ENCODE measurements around the gene CHURC1.

Gene CHURC1

DNA sequence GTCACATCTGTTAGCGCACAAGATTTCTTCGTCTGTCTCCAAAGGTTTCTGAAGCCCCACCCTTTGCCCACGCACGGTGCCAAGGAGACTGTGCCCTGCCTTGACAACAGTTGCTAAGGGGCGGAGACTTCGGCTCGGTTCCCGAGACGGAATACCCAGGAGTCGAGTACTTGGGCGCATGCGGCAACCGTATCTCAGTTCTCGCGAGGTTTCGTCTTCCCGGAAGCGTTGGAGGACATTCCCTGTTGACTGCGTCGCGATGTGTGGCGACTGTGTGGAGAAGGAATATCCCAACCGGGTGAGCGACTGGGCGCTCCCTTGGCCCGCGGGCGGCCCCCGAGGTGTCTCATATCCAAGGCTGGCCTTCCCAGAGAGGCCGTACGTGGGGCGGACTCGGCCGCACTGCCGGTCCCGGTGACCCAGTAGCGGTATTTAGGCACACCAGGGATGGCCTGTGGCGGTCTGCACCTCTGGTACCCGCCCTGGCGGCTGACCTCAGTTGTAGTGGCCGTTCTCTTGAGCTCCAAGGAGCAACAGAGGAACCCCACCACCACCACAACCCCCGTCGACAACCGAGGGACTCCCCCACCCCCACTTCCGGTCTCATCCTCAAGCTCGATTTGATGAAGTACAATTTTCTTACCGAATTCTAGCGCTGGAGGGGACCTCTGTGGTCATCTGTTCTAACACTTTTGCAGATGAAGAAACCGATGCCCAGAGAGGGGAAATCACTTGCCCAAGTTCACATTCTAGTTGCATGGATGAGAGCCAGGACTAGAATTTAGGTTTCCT is at the start of gene CHURC1:
Gene CHURC1 (plus strand): TSS at position 219 of the 792 bp plus-strand sequence. CDS start 41 bp downstream, at position 260.
- peak; percentile 100 for DNase-seq

DNA sequence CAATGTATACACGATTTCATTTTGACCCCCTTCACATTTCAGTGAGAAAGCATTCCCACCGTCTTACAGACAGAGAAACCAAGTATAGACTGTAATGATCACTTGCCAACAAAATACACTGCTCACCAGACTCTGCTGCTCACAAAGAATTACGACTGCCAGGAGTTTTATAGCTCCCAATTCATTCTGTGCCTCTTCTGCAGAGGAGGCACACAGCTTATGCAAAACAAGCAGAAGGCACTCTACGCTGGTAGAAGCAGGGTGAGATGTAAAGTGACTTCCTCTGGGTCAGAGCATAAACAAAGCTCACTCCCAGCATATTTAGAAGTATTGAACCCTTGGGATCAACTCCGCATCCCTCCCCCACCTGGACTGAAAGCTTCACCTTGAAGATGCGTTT is 49.1 kb upstream of the CHURC1 start:
- no peak for DNase-seq

DNA sequence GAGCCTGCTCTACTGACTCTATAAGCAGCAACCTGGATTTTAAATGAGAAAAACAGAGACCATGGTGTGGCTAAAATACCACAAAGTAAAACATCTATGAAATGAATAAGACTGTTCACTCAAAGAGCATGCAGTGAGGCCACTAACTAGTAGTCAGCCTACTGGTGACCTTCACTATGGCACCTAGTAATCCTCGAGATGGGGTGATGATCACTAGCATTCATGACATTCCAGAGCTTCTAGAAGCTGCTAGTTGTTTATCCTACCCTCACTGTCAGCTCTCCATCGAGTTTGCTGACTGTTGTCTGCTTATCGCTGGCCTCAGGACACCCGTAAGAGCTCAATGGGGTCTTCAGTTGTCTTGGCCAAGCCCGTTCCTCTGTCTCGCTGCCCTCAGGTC is 48.3 kb upstream of the CHURC1 start:
- DNase-seq, result no peak

DNA sequence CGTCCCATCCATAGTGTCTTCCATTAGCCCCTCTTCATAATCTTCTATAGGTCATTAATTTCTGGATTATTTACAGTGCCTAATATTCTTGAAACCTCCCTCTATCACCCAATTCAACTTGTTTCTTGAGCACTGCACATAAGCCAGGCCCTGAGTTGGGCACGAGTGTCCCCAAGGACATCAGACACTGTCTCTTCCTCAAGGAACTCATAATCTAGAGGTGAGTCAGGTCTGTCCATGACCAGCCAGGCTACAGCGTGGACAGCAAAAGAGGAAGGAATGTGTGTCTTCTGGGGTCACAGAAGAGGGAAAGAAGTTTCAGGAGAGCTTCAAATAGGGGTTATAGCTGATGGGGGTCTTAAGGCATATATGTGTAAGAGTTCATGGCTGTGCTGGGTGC is 47.1 kb upstream of the CHURC1 start:
- no peak for DNase-seq

DNA sequence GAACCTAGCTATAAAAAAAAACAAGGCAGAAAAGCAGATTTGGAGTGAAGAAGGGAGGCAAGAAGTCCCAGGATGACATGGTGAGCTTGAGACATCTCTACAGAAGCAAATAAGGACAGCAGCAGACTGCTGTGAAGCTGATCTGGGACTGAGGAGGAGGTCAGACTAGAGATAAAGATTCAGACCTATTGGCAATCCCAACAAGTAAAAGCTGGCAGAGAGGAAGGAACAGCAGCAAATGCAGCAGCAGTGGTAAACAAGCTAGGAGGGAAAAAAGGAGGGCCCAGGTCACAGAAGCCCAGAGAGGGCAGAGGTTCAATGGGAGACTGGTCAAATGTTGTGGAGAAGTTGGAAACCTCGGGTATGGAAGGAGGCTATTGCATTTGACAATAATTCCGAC is 45.9 kb upstream of the CHURC1 start:
- DNase-seq, result no peak

DNA sequence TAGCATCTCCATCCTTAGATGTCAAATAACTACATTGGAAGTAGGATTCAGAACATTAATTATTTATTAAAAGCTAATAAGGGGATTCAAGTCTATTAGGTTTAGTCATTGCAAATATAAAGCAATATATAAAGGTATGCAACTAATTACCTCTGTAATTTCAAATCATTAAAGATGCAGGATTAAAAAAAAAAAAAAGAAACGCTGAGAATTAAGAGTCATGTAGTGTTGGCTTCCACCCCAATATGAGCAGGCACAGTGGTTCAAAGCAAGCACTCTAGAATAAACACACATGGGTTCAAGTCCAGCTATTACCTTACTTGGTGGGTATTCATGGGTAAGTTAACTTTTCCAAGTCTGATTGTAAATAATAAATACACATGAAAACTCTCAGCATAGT is 45.4 kb upstream of the CHURC1 start:
- no peak for DNase-seq

DNA sequence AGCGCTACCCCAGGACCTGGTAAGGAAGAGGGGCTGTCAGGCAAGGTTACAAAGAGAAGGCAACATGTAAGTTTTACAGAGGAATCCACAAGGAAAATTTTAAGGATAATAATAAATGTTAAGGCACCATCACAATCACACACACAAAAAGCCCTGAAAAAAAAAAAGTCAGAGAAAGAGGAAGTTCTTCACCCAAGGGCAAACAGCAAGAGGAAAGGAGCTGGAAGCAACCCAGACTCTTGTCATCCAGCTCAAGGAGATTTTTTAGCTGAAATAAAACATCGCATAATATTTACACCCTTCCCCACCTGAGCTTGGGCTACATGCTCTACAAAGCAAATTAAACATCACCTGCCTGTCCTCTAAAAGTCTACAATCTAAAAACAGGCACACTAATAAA is 44.1 kb upstream of the CHURC1 start:
- no peak for DNase-seq

DNA sequence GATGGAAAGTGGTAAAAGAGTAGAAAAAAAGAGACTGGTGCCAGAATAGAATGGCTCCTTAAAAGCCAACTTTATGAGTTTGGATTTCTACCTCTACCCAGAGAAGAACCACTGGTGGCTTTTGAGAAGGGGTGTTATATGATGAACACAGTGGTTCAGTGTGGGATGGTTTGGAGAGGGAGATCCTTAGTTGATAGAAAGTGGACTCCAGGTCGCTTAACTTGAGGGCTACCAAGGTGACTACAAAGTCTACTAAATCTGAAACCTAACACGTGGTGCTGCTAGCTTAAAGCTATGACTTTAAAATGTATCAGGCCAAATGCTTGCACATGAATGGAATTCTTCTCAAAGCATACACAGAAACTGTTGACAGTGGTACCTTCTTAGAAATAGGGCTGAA is 42.9 kb upstream of the CHURC1 start:
- DNase-seq, result no peak

DNA sequence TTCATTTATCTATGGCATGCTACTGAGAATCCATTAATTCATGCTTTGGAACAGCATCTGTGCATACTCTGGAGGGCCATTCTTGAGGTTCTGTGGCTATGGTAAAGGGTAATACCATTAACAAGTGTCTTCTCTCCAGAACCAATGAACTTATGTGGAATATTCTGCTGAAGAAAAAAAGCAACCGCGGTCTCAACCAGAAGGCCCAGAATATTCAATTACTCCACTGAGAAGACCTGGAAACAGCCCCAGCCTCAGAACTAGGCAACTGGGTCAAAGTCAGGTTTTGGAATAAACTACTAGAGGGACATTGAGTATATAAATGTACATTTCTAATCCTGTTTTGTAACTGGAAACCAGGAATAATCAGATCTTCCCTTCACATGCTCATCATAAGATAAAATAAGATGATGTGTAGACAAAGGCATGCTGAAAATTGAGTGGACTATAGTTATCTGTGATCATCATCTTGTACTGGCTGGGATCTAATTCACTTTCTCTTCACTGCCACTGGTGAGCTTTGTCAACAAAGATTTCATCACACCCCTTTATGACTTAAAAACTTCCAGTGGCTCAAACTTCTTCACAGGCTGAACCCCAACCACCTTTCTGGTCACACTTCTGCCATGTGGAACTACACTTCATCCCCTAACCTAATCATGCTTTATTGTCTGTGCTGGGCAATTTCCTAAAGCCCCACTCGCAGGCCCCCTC is 40.6 kb upstream of the CHURC1 start:
- no peak for DNase-seq

DNA sequence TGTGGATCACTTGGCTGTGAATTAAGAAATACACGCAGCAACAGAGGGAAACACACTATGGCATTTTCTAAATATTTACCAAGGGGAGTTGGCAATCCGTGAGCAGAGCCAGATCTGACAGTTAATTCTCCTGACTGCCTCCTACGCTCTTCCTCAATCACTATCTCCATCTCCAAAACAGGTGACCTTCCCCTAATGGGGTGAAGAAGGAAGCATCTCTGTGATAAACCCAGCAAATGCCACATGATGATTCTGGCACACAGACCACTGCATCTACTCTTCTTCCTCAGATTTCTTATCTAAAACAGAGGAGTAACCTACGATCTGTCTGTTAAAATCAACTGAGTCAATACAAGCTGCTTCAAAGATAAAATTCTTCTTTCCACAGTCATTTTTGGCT is 38.9 kb upstream of the CHURC1 start:
- DNase-seq, result no peak

DNA sequence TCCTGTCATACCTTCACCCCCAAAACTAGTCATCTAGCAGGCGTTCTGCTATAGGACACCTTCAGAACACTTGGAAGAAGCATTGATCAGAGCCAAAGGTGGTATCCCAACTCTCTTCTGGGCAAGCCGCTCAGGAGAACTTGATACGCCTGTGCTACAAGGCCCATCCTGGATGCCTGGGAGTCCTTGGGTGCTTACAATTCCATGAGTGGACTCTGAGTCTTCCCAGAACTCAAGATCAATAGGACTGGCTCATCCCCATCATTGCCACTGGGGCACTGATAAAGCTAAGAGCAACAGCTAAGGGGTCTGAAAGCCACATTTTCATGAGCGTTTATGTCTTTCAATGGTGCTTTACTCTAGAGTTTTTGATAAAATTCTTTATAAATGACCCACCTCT is 36.4 kb upstream of the CHURC1 start:
- DNase-seq, result no peak

DNA sequence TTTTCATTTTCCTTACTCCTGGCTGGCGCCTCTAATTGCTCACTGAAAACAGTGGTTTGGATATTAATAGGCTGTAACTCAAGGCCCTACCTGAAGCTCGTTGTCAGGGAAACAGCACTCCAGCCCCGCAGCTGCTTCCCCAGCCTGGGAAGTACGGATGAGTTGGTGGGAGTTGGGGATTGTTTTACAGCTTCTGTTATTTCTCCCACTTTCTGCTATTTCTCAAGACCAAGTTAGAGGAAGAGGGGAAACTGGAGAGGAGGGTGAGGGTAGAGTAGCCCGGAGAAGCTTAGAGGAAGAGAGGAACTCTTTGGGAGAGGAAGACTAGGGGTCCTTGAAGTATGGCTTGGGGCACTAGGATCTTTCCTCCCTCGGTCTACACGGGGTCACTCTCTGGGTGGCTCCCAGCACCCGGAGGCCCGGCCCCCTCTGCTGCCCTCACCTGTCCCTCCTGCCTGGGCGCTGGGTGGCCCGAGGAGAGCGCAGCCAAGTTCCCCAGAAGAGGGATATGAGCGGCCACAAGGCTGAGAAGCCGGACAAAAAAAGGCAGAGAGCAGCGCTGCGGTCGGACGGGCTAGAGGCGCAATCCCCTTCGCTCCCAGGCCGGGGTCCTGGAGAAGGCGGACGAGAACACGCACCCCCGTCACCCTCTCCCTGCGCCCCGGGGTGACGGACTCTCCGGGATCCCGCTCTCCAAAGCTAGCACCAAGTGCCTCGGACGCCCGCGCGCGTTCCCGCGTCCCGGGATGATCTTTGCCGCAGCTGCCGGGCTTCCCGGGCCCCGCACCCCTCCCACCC is 35.2 kb upstream of the CHURC1 start:
- peak; percentile 24 to 56 for DNase-seq

DNA sequence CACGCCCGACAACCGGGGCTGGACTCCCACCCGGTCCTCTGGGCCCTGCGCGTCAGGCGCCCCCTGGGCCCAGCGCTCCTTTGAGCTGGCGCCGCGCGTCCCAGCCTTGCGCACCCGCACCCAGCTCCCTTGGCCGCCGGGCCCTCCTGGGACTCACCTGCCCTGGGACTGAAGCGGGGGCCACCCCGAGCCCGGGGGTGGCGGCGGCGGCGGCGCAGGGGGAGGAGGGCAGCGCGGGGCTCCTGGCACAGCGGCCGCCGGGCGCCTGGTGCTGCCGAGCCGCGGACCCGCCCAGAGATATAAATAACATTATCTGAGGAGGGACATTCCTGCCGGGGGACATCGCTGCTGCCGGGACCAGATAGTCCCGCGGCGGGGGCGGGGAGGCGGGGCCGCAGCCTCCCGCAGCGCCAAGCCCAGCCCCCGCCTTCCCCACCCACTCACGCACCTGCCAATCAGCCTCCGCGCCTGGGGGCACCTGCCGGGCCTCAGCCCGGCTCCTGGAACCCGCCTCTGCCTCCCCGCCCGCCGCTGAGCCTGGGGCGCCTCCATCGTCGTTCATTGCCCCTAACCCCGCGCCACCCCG is 34.5 kb upstream of the CHURC1 start, which contains the start of gene SPTB:
Gene SPTB (minus strand): TSS at position 273 of the 586 bp plus-strand sequence. CDS start 56,813 bp downstream, outside the sequence.
- DNase-seq, result peak; percentile 51 to 76

DNA sequence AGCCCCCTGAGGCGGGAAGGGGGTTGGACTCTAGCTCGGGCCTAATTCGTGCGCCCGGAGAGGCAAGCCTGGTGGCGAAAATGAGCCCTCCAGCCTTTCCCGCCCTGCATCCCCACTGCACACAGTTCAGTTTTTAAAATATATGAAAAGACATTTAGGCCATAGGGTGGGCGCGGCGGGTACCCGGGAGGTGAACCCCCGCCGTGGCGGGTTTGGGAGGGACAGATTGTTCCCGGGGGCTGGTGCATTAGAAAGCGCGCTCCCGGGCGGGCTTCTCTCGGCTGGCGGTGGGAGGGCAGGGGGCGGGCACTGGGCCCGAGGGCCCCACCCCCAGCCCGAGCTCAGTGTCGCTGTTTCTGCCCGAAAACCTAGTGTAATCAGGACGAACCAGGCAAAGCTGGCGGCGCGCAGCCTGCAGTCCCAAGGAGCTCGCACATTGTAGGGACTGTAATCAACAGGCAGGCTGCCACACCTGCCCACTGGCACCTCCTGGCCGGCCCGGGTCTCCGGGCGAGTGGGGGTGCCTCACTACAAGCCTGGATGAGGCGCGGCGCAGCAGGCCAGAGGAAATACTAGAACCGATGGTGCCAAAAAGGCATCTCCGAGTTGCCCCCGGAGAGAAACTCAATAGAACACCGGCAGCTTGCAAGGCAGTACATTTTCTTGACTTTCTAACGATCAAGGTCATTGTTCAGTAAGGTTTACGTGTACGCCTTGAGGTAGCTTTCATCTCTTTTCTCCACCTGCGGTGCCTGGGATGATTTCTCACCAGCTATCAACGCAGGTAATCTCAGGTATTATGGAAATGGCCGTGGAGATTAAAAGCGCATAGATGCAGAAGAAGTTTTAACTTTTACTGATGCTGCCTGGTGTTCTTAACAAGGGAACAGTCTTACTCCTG is 33.8 kb upstream of the CHURC1 start:
- peak; percentile 78 to 79 for DNase-seq

DNA sequence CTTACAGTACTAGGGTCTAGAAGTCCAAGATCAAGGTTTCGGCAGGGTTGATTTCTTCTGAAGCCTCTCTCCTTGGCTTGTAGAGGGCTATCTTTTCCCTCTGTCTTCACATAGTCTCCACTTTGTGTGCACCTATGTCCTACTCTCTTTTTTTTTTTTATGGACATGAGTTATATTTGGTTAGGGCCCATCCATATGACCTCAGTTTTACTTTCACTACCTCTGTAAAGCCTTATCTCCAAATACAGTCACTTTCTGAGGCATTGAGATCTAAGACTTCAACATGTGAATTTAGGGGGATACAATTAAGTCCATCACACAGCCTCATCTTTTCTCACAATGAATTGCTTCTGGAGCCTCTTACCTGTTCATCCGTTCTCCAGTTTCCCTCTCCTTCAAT is 28.7 kb upstream of the CHURC1 start:
- no peak for DNase-seq

DNA sequence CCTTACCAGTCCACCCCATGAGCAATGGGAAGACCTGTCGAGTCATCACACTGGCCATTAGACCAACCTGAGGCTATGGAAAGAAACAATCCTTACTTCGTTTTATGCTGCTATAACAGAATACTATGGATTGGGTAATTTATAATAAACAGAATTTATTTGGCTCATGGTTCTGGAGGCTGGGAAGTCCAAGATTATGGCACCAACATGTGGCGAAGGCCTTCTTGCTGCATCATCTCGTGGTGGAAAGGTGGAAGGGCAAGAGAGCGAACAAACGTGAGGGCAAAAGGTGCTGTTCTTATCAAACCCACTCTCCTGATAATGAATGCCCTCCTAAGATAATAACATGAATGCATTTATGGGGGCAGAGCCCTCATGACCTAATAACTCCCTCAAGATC is 24.9 kb upstream of the CHURC1 start:
- no peak for DNase-seq

DNA sequence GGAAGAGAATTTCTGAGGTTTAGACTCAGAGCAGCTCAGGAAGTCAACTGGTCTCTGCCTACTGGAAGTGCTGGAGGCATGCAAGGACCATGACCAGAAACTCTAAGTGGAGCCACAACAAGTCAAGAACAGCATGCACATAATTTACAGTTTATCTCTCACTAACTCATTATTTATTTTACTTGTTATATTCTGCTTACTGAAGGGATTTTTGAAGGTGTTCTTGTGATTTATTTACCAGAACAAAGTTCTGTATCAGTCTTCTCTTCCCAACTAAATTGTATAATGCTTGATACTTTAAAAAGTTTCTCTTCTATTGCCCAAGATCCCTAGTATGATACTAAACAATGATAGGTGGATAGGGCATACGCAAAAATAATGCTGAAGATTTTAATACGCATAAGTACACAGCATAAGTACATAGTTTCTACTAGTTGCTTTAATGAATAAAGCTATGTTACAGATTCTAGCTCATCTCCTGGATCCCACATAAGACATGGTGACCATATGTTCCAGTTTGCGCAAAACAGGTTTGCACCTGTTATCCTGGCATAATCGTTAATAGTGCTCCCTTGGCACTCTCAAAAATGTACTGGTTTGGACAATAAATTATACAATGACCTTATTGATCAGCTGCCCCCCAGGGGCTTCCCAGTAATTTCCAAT is 22.9 kb upstream of the CHURC1 start:
- peak; percentile 79 to 91 for DNase-seq

DNA sequence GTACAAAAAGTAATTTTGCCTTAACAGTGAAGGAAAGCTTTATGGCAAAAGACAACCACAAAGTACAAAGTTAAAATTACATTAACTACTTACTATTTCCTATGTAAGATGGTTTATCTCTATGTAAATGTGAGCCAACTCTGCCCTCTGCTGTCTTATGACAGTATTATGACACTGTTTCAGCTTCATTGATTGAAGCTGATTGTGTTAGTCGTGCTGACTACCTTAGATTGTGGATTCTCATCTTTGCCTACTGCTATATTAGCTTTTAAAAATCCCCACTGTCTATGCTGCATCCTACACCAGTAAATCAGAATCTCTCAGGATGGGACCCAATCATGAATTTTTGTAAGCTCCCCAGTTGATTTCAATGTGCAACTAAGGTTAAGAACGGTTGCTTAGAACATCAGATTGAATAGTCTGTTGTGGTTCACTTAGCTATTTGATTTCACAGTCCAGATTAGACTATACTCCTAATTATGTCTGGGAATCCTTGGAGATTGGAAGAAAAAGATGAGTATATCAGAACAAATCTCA is 22.3 kb upstream of the CHURC1 start:
- peak; percentile 79 to 91 for DNase-seq

DNA sequence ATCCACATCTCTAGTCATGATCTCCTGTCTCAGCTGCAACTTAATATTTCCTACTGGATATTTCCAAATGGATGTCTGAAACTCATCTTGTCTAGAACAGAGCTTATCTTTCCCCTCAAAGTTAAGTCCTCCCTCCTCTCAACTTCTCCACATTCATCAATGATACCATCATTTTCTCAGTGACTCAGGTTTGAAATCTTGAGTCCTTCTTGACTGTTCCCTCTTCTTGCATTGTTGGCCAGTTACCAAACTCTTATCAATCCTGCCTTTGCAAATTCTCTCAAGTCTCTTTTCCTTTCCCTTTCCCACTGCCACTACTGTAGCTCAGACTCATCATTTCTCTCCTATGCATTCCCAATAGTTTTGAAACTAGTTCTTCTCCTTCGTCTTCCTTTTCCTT is 14.3 kb upstream of the CHURC1 start:
- no peak for DNase-seq

DNA sequence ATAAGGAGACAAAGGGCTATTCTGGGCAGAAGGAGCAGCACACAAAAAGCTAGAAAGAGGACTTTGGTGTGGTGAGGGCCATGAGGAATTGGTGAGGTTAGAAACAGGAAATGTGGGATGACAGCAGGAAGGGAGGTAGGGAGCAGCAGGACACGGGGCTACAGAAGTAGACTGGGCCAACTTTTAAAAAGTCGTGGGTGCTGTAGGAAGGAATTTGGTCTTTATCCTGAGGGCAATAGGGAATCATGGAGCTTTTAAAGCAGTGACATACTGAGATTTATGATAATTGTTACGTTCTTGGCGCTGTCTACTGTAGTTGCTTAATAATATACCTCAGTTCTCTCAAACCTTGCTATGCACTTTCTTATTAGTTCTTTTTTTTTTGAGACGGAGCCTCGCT is 8.2 kb upstream of the CHURC1 start:
- no peak for DNase-seq

DNA sequence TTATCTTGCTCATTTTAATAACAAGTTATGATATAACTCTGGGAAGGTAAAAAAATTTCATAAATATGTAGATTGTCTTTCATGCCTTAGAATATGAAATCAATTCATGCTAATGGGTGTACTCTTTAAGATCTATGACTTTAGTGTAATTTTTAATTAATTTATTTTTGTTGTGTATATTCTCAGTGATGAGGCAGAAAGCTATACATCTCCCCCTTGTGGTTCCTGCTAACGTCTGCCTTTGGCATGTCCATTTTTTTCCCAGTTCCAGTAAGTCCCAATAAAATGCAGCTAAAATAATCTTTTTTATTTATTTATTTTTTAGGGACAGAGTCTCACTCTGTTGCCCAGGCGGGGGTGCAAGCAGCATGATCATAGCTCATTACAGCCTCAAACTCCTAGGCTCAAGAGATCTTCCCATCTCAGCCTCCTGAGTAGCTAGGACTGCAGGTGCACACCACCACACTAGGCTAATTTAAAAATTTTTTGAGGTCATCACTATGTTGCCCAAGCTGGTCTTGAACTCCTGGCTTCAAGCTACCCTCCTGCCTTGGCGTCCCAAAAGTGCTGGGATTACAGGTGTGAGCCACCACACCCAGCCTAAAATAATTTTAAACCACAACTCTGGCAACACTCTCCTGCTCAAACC is 3.3 kb upstream of the CHURC1 start:
- peak in 1 of 2 experiments; percentile 54 for DNase-seq
